HepG2 (cell line): Measurements from ENCODE around the gene TMEM171. TPM values are rescaled to one million over a fixed set of nuclear protein-coding genes. Genes with fewer than 3 reads are reported as not detected.

ENCODE experiments used
- ATAC-seq: fragments of 200-7000 bp; cut with Tn5 transposase; 3 replicates; pipeline ENCODE4 v1.9.1; 2020; ENCODE audit warnings: mild to moderate bottlenecking, moderate library complexity
- BruUV-seq: library from RNA; stranded (reverse); fragments of 400-500 nt; replicated peaks from 2 replicates; lab custom pipeline; 2021; lab: Mats Ljungman, UMichigan
- CTCF ChIA-PET: fragments of 300-600 bp; formaldehyde crosslinking; extraction: SDS; loops from one replicate; lab custom pipeline; 2021; ENCODE audit warnings: low total read pairs, inconsistent platforms, low intra/inter-chr PET ratio; lab: Yijun Ruan, JAX
- POLR2A ChIA-PET: fragments of 350-600 bp; sonication (Branson Sonifier 250); formaldehyde crosslinking; loops from one replicate; lab custom pipeline; 2020; ENCODE audit warnings: antibody characterized with exemption, inconsistent platforms; lab: Yijun Ruan, JAX
- DNase-seq: peaks from one replicate; pipeline ENCODE4 v3.0.0-alpha.2; 2015; ENCODE audit warnings: low spot score
- FAIRE-seq: peaks from 3 replicates; lab custom pipeline; 2011; peaks lifted over from hg19 to GRCh38; lab: Jason Lieb, UNC
- H2AFZ ChIP-seq: one replicate; pipeline ENCODE4 v1.6.1; 2011; ENCODE audit warnings: low read length, inconsistent platforms
- H3K27ac ChIP-seq: fragments of 300-600 bp; 3 replicates; pipeline ENCODE4 v1.8.0; 2011; ENCODE audit warnings: mixed run types, mild to moderate bottlenecking, mixed read lengths, low read length, inconsistent platforms; ENCODE audit not compliant: insufficient read depth; ENCODE audit errors: extremely low read length
- H3K27me3 ChIP-seq, 2 experiments: fragments of 200-600 bp in 1 of 2; 2 replicates in 1 of 2; 3 replicates in 1 of 2; pipeline versions ENCODE4 v1.6.0 to v1.8.0; 2011; ENCODE audit warnings: low read length in 2 of 2, mild to moderate bottlenecking in 2 of 2, moderate library complexity in 2 of 2, inconsistent platforms in 1 of 2; ENCODE audit not compliant: insufficient read depth in 2 of 2, control insufficient read depth in 1 of 2
- H3K36me3 ChIP-seq, 2 experiments: fragments of 200-600 bp in 1 of 2; replicated peaks in 1 of 2; 2 replicates in 1 of 2; 3 replicates in 1 of 2; pipeline versions ENCODE4 v1.5.1 to v1.8.0; 2011; ENCODE audit warnings: low read length in 2 of 2, inconsistent platforms in 1 of 2; ENCODE audit not compliant: insufficient read depth in 2 of 2, control insufficient read depth in 1 of 2
- H3K4me1 ChIP-seq: 2 replicates; pipeline ENCODE4 v1.5.1; 2012; ENCODE audit warnings: low read length, inconsistent platforms; ENCODE audit not compliant: insufficient read depth
- H3K4me2 ChIP-seq: 2 replicates; pipeline ENCODE4 v1.6.0; 2011; ENCODE audit warnings: low read depth, low read length, inconsistent platforms
- H3K4me3 ChIP-seq, 3 experiments: fragments of 200-600 bp in 1 of 3; sonication (generic), shearing (Covaris generic) in 1 of 3; replicated peaks in 1 of 3; 2 replicates each; pipeline ENCODE4 v1.5.1; 2011 to 2016; ENCODE audit warnings: low read length in 3 of 3, inconsistent platforms in 2 of 3, low read depth in 2 of 3, mild to moderate bottlenecking in 2 of 3, control low read depth in 1 of 3, mixed read lengths in 1 of 3; ENCODE audit not compliant: insufficient read depth in 1 of 3
- H3K79me2 ChIP-seq: one replicate; pipeline ENCODE4 v1.6.1; 2011; ENCODE audit warnings: low read length, inconsistent platforms; ENCODE audit not compliant: insufficient read depth
- H3K9ac ChIP-seq: 2 replicates; pipeline ENCODE4 v1.6.0; 2011; ENCODE audit warnings: mild to moderate bottlenecking, low read depth, low read length, inconsistent platforms; ENCODE audit not compliant: insufficient read depth
- H3K9me3 ChIP-seq: 2 replicates; pipeline ENCODE4 v1.5.1; 2012; ENCODE audit warnings: mild to moderate bottlenecking, low read length
- H4K20me1 ChIP-seq: 2 replicates; pipeline ENCODE4 v1.6.0; 2011; ENCODE audit warnings: inconsistent platforms, mild to moderate bottlenecking, low read length, moderate library complexity; ENCODE audit not compliant: insufficient read depth
- CREB3 ChIP-seq: sonication (generic); formaldehyde crosslinking; IDR thresholded peaks from 2 replicates; pipeline ENCODE4 v1.5.0; 2020; ENCODE audit warnings: missing genetic modification reagents
- FOXC1 ChIP-seq: sonication (generic); formaldehyde crosslinking; IDR thresholded peaks from 2 replicates; pipeline ENCODE4 v1.8.0; 2022; ENCODE audit warnings: mild to moderate bottlenecking, missing genetic modification reagents, borderline replicate concordance
- HOXA7 ChIP-seq: sonication (generic); formaldehyde crosslinking; IDR thresholded peaks from 2 replicates; pipeline ENCODE4 v1.8.1; 2022; ENCODE audit warnings: mild to moderate bottlenecking, missing genetic modification reagents, moderate library complexity
- NCOA2 ChIP-seq: sonication (generic); formaldehyde crosslinking; IDR thresholded peaks from 2 replicates; pipeline ENCODE4 v1.8.0; 2022; ENCODE audit warnings: inconsistent platforms
- NFE2 ChIP-seq: sonication (generic); formaldehyde crosslinking; IDR thresholded peaks from 2 replicates; pipeline ENCODE4 v1.4.0; 2020; ENCODE audit warnings: missing genetic modification reagents
- NFKBIZ ChIP-seq: IDR thresholded peaks from 2 replicates; pipeline ENCODE4 v1.6.1; 2018; ENCODE audit warnings: missing genetic modification reagents, missing compliant biosample characterization
- THAP7 ChIP-seq: sonication (generic); formaldehyde crosslinking; IDR thresholded peaks from 2 replicates; pipeline ENCODE4 v1.8.1; 2023; ENCODE audit warnings: mild to moderate bottlenecking, missing genetic modification reagents
- ZNF205 ChIP-seq: IDR thresholded peaks from 2 replicates; pipeline ENCODE4 v1.6.1; 2018; ENCODE audit warnings: missing biosample characterization, missing genetic modification reagents
- ZNF773 ChIP-seq: sonication (generic); formaldehyde crosslinking; IDR thresholded peaks from 2 replicates; pipeline ENCODE4 v1.4.0; 2020; ENCODE audit warnings: missing genetic modification reagents, borderline replicate concordance
- ZSCAN29 ChIP-seq: sonication (generic); formaldehyde crosslinking; conservative IDR thresholded peaks from 2 replicates; pipeline ENCODE4 v1.4.0; 2020; ENCODE audit warnings: mild to moderate bottlenecking, missing genetic modification reagents
- ZZZ3 ChIP-seq: sonication (generic); formaldehyde crosslinking; IDR thresholded peaks from 2 replicates; pipeline ENCODE4 v1.4.0; 2020; ENCODE audit warnings: missing genetic modification reagents, mild to moderate bottlenecking, borderline replicate concordance
- WGBS: methylation state at CpG from one replicate; pipeline ENCODE4 v1.1.6; 2017; ENCODE audit warnings: low lambda C conversion rate; 5-methylcytosine and 5-hydroxymethylcytosine counted together
- in situ Hi-C: cut with HindIII; loops from 2 replicates; pipeline ENCODE4 v1.10.0; 2017; ENCODE audit warnings: low pct_unique_long_range_greater_than_20kb; ENCODE audit not compliant: extremely low pct_ligation_motif_present
- intact Hi-C: fragments of 100-400 bp; cut with micrococcal nuclease; formaldehyde crosslinking; loops from one replicate; pipeline ENCODE4 v1.10.0; 2022; ENCODE audit not compliant: unreplicated experiment
- polyA plus RNA-seq, 8 experiments: library from polyadenylated mRNA; depleted of rRNA in 3 of 8; stranded (reverse) in 7 of 8; unstranded in 1 of 8; fragments of >200 nt; fragmentation: Illumina TruSeq in 4 of 8; extraction: Trizol in 4 of 8; gene quantifications; 2 replicates each; pipeline versions ENCODE4 v1.2.1 to v1.2.3, GENCODE V29; 2011 to 2016; ENCODE audit warnings: low read depth in 4 of 8, missing spikeins in 1 of 8, mixed read lengths in 1 of 8; ENCODE audit not compliant: insufficient read depth in 1 of 8
- total RNA-seq, 5 experiments: library from RNA; depleted of rRNA; stranded (reverse); fragments of >200 nt; fragmentation: Illumina TruSeq; extraction: Trizol; gene quantifications; 2 replicates each; pipeline ENCODE4 v1.2.3, GENCODE V29; 2016; ENCODE audit warnings: low read depth in 1 of 5

The TMEM171 gene
- total and polyA plus RNA-seq, 2 of the 13 experiments (the other 11 are each of a cell fraction or from before 2014, with no cell fraction given): 0.12 TPM; not detected in 1

GRCh38 chr5:73142035-73142434 is 21.7 kb downstream of the TMEM171 start:
- ATAC-seq: no peak
- CTCF ChIA-PET: no interaction called here
- peaks cover 2 to 15% of the 10 kb centered on the region in 2 experiments; a peak in 3 of 5 replicates for H3K27me3 ChIP-seq
- no peaks in the 10 kb centered on the region for H3K36me3 ChIP-seq
- no peak overlapping the region for H3K4me3 ChIP-seq
- in situ Hi-C loops: no loop called here
- no peak for FAIRE-seq
- H2AFZ ChIP-seq: no peak overlapping the region
- no TSS peak for BruUV-seq
- no peaks in the 10 kb centered on the region for H3K9me3 ChIP-seq
- no peaks in the 10 kb centered on the region for H4K20me1 ChIP-seq
- no peak for TF ChIP-seq NFE2 (CRISPR knock-in tag)
- no peak for TF ChIP-seq CREB3 (CRISPR knock-in tag)
- TF ChIP-seq ZNF773 (CRISPR knock-in tag): no peak
- no peak for TF ChIP-seq ZNF205
- no peak for TF ChIP-seq NFKBIZ (CRISPR knock-in tag)
- TF ChIP-seq ZZZ3: no peak
- no peak for TF ChIP-seq HOXA7 (CRISPR knock-in tag)
- TF ChIP-seq ZSCAN29: no peak
- TF ChIP-seq FOXC1 (CRISPR knock-in tag): no peak
- TF ChIP-seq THAP7 (CRISPR knock-in tag): no peak
- no peak for TF ChIP-seq NCOA2 (CRISPR knock-in tag)
- TF ChIP-seq, all 625 proteins: peak for 0
- no peak overlapping the region for H3K9ac ChIP-seq
- H3K79me2 ChIP-seq: no peaks in the 10 kb centered on the region
- 16% methylated on average over 7 of the region's 8 CpGs for WGBS
- H3K27ac ChIP-seq: no peak overlapping the region
- intact Hi-C loops: no loop called here
- POLR2A ChIA-PET: no interaction called here
- no peak overlapping the region for H3K4me2 ChIP-seq
- no peak for DNase-seq
- no peaks in the 10 kb centered on the region for H3K4me1 ChIP-seq
